ENCODE data around the gene AQR.
"Not testable (repeated sequence)": the region's sequence is repeated elsewhere in the genome, so short reads cannot be mapped to it uniquely, and the experiment has no call there.

The AQR gene

DNA sequence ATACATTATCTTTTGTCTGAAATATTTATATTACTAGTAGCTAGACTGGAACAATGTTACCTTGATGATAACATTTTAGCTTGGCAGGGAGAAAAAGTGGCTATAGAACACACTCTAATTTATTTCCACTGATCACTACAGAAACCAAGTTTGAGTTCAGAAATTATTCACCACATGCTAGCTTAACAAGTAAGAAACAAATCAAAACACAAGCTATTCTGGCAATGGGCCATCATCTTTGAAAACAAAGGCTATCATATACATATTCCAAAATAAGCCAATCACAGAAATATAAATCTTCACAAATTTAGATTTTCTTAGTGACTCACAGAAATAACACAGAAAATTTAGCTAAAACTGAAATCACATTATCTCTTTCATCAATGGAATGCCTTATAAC, 17.1 kb downstream of the AQR start:
- DNase-seq (ENCODE audit: low read depth) = no peak

- DNase-seq (ENCODE audit: low read depth) = no peak
These were observed 17.5 kb downstream of the AQR start for GRCh38 chr15:34951993-34952392.

DNA sequence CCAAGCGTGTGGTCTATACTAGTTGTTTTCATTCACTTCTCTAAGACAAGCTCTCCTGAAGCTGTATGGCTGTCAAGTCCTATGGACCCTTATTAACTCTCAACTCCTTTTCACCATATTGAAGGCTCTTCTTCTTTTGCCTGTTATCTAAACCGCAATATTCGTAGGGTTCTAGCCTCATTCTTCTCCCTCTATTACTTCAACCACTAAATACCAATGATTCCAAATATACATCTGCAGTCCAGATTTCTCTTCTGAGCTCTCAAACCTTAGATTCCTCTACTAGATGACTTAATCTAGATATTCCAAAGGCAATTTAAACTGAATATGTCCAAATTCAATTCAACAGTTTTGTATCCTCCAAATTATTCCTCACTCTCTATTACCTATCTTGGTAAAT, 24.6 kb downstream of the AQR start:
- no peak for DNase-seq (ENCODE audit: low read depth)

DNA sequence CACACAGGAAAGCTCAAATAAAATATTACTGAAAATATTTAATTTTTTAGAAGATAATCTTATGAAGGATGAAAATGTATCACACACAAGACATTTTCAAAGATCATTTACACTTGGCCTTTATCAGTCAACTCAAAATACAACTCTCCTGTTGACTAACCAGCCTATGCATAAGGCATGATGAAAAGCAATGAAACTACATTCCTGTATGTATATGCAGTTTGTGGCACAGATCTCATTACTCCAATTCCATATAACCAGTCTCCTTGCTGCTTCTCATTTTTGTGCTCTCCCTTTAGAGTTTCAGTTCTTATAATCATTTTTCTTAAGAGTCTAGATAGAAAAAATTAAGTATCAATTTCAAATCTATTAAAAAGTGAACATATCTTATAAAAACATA, 25.8 kb downstream of the AQR start:
- DNase-seq (ENCODE audit: low read depth) = no peak

DNA sequence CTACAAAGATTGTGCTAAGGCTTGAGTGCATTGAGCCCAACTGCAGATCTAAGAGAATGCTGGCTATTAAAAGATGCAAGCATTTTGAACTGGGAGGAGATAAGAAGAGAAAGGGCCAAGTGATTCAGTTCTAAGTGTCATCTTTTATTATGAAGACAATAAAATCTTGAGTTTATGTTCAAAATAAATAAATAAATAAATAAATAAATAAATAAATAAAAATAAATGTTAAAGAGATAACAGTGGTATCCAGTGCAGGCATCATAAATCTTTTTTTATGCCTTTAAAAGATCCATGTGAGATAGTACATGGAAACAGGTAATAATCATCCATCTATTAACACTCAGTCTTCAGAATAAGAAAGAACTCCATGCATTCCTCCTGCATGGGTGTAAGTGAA, 26.3 kb downstream of the AQR start:
- DNase-seq (ENCODE audit: low read depth) = not testable (repeated sequence)

DNA sequence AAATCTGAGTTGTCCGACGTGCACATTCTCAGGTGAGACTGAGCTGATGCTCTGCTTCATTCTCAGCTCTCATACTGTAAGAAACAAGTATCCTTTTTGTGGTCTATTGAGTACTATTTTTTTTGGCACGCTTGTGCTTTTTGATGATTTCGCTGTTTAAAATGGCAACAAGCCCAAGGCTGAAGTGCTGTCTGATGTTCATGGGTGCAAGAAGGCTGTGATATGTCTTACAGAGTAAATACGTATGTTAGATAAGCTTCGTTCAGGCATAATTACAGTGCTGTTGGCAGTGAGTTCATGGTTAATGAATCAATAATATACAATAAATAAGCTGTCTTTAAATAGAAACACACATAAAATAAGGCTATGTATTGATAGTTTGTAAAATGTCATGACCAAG, 27.2 kb downstream of the AQR start:
- DNase-seq (ENCODE audit: low read depth) = no peak

DNA sequence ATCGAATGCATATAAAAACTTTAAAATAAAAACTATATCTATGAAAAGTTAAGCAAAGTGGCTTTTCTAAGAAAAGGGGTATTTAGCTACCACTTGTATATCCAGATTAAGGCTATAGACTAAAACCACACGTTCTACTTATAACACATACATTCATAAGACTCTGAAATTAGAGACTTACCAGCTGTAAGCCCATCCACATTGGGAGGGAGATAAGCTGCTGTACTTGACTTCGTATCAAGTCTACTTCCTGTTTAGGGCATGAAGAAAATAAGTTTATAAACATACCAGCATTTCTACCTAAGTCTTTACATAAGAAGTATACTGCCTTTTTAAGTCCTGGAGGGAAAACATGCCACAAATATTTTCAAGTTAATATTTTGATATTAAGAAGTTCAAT, 27.7 kb downstream of the AQR start:
- no peak for DNase-seq (ENCODE audit: low read depth)

- DNase-seq (ENCODE audit: low read depth) = no peak
These were observed 28.3 kb downstream of the AQR start for GRCh38 chr15:34941185-34941698.

DNA sequence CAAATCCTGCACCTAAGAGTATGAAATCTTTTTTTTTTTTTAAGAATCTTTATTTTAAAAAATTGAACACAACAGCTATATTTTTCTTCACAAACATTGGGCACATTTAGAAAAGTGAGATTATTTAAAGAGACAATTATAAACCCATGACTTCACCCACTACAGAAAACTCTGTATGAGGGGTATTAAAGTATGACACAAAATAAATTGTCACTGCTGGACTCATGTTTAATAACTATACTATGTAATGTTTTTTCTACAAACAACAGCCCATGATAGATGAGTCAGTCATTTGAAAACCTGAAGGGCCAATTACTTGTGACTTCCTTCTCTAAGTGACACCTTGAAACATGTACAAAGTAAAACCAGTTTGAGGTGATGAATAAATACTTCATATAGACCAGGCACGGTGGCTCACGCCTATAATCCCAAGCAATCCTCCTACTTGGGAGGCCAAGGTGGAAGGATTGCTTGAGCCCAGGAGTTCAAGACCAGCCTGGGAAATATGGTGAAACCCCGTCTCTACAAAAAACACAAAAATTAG, 36.0 kb downstream of the AQR start:
- no peak for DNase-seq (ENCODE audit: low read depth)

DNA sequence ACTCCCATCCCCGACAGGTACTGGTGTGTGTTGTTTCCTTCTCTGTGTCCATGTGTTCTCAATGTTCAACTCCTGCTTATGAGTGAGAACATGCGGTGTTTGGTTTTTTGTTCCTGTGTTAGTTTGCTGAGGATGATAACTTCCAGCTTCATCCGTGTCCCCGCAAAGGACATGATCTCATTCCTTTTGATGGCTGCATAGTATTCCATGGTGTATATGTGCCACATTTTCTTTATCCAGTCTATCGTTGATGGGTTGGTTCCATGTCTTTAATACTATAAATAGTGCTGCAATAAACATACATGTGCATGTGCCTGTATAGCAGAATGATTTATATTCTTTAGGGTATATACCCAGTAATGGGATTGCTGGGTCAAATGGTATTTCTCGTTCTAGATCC, 41.2 kb downstream of the AQR start:
- DNase-seq (ENCODE audit: low read depth) = not testable (repeated sequence)

- no peak for DNase-seq (ENCODE audit: low read depth)
These were observed 41.8 kb downstream of the AQR start for GRCh38 chr15:34927726-34928125.

- no peak for DNase-seq (ENCODE audit: low read depth)
These were observed 55.2 kb downstream of the AQR start for GRCh38 chr15:34914317-34914716.

DNA sequence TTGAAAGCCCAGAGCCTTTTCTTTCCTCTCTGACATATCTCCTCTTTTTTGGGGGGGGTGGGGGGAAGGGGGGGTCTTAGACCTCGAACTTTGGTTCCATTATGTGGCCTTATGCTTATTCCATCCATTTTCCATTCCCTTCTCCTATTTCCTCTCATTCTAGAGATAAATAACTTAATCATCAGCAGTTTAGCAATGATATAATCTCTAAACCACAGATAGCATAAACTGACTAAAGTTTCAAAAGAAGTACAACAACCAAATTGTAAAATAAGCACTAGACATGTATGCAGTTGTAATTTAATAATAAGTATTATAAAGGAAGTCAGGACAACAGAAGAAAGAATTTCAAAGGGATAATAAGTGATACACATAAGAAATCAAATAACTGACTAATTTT, 64.5 kb downstream of the AQR start:
- DNase-seq (ENCODE audit: low read depth) = no peak

GRCh38 chr15:34904527-34904926, 65.0 kb downstream of the AQR start:
- DNase-seq (ENCODE audit: low read depth) = no peak

DNA sequence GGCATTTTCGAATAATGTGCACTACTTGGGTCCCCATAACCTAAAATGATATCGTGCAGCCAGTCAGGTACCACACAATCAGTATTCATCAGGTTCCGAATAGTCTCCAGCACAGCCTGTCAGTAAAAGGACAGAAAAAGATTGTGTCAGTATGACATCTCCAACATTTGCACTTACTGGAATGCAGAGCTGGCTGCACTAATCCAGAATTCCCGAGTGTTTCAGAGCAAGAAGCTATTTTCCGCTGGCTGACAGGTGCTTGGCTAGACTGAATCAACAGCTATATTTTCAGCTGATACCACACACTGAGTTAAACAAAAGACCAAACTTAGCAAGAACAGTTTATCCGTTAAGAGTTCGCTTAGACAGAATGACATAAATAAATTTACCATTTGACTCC, 68.8 kb downstream of the AQR start:
- DNase-seq (ENCODE audit: low read depth) = no peak

DNA sequence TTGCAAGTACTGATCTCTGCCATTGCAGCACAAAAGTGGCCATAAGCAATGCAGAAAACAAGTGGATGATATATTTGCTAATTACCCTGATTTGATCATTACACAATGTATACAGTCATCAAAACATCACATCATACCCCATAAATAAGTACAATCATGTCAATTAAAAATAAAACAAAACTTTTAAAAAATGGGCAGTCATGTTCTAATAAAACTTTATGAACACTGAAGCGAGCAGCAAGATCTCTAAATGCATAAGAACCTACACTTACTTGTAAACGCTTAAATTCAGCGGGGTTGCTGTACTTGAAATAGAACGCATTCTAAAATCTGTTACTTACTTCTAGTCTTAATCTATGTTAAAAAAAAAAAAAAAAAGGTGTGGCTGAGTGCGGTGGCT, 73.4 kb downstream of the AQR start:
- DNase-seq (ENCODE audit: low read depth) = no peak

GRCh38 chr15:34893967-34894366, 75.6 kb downstream of the AQR start:
- DNase-seq (ENCODE audit: low read depth) = no peak

- no peak for DNase-seq (ENCODE audit: low read depth)
These were observed 76.5 kb downstream of the AQR start for GRCh38 chr15:34892963-34893591.

GRCh38 chr15:34890424-34890823, 79.1 kb downstream of the AQR start:
- no peak for DNase-seq (ENCODE audit: low read depth)

DNA sequence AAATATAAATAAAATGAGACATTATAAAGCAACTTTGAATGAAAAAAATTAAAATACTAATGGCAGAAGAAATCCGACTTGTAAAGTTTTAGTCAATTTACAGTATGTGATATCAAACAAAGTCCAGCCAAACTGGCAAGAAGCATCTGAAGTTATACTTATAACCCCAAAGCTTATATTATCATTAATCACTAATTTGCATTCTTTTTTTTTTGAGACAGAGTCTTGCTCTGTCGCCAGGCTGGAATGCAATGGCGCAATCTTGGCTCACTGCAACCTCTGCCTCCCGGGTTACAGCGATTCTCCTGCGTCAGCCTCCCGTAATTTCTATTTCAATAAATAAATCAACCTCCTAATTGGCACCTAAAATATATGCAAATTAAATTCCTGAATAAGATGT, 80.1 kb downstream of the AQR start:
- DNase-seq (ENCODE audit: low read depth) = no peak

GRCh38 chr15:34886134-34886533, 83.4 kb downstream of the AQR start:
- no peak for DNase-seq (ENCODE audit: low read depth)

- DNase-seq (ENCODE audit: low read depth) = no peak
These were observed 85.9 kb downstream of the AQR start for GRCh38 chr15:34883633-34884032.

GRCh38 chr15:34883042-34883441, 86.5 kb downstream of the AQR start:
- no peak for DNase-seq (ENCODE audit: low read depth)

GRCh38 chr15:34879107-34879506, 90.4 kb downstream of the AQR start:
- DNase-seq (ENCODE audit: low read depth) = no peak

Data from stimulated activated CD8-positive, alpha-beta memory T cell treated with anti-CD3 and anti-CD28 coated beads, Interleukin-4, amount 100 ng/mL, for 24 hours (primary cell).